ENCODE results near the gene PPM1K.

- TF ChIP-seq CTCF (conservative IDR thresholded peaks at IDR 0.05; ENCODE audit: low read length) = no peak
- no peak for TF ChIP-seq EZH2phosphoT487 (IDR thresholded peaks at IDR 0.05; ENCODE audit: borderline replicate concordance)
Observed at GRCh38 chr4:88208156-88208555, 76.2 kb downstream of the PPM1K start.

All from Loucy (cell line).